Measurements from ENCODE around the gene MCM6. TPM values are rescaled to one million over a fixed set of nuclear protein-coding genes. Genes with fewer than 3 reads are reported as not detected.

Gene MCM6
- total RNA-seq, 4 donors from 2014 or later, result 11.2 to 22.0 (median 13.8) TPM

GRCh38 chr2:135831180-135831812 lies 44.9 kb downstream of the MCM6 start:
- TF ChIP-seq CTCF (IDR thresholded peaks at IDR 0.05; ENCODE audit: low read depth), result no peak

GRCh38 chr2:135829378-135830135 lies 46.7 kb downstream of the MCM6 start:
- no peak for TF ChIP-seq CTCF (IDR thresholded peaks at IDR 0.05; ENCODE audit: low read depth)

GRCh38 chr2:135826544-135826943 lies 49.7 kb downstream of the MCM6 start:
- TF ChIP-seq CTCF (IDR thresholded peaks at IDR 0.05; ENCODE audit: low read depth), result no peak

GRCh38 chr2:135825550-135826176 lies 50.6 kb downstream of the MCM6 start:
- TF ChIP-seq CTCF (IDR thresholded peaks at IDR 0.05; ENCODE audit: low read depth), result no peak

- TF ChIP-seq CTCF (IDR thresholded peaks at IDR 0.05; ENCODE audit: low read depth), result no peak
Observed at GRCh38 chr2:135825131-135825530, 51.1 kb downstream of the MCM6 start.

- no peak for TF ChIP-seq CTCF (IDR thresholded peaks at IDR 0.05; ENCODE audit: low read depth)
Observed at GRCh38 chr2:135822855-135823254, 53.4 kb downstream of the MCM6 start.

- TF ChIP-seq CTCF (IDR thresholded peaks at IDR 0.05; ENCODE audit: low read depth), result no peak
Observed at GRCh38 chr2:135821190-135821589, 55.1 kb downstream of the MCM6 start.

All from subcutaneous adipose tissue (tissue), 4 donors.